Retinal pigment epithelial cell (primary cell): ENCODE measurements around the gene ANK2.

Source experiments
- DNase-seq: peaks from one replicate; pipeline ENCODE4 v3.0.0-alpha.2; 2010; ENCODE audit warnings: low read depth
- H3K4me3 ChIP-seq: 2 replicates; pipeline ENCODE4 v1.5.1; 2011; ENCODE audit warnings: mild to moderate bottlenecking, low read length, control low read depth, moderate library complexity
- TF ChIP-seq, protein P1 (sequence below): conservative IDR thresholded peaks from 2 replicates; pipeline ENCODE4 v1.5.1; 2011; ENCODE audit warnings: low read depth, low read length, control low read depth, inconsistent platforms

The ANK2 gene

DNA sequence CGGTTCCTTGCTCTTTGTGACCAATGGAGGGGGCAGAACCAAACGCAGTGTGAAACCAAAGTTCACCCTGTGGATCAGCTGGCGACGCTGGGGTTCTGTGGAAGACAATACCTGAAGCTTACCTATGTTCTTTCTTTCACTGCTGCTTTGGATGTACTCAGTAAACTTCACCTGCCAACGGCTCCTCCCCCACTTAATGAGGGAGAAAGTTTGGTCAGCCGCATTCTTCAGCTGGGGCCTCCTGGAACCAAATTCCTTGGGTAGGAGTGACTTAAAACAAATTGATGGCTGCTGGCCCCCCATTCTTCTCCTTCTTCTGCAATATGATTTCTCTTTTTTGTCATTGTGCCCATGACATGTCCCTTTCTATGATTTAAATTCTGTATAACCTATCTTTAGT is 282.4 kb downstream of the ANK2 start:
- TF ChIP-seq, protein P1, sequence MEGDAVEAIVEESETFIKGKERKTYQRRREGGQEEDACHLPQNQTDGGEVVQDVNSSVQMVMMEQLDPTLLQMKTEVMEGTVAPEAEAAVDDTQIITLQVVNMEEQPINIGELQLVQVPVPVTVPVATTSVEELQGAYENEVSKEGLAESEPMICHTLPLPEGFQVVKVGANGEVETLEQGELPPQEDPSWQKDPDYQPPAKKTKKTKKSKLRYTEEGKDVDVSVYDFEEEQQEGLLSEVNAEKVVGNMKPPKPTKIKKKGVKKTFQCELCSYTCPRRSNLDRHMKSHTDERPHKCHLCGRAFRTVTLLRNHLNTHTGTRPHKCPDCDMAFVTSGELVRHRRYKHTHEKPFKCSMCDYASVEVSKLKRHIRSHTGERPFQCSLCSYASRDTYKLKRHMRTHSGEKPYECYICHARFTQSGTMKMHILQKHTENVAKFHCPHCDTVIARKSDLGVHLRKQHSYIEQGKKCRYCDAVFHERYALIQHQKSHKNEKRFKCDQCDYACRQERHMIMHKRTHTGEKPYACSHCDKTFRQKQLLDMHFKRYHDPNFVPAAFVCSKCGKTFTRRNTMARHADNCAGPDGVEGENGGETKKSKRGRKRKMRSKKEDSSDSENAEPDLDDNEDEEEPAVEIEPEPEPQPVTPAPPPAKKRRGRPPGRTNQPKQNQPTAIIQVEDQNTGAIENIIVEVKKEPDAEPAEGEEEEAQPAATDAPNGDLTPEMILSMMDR: no peak
- DNase-seq: no peak
- no peak overlapping the region for H3K4me3 ChIP-seq

DNA sequence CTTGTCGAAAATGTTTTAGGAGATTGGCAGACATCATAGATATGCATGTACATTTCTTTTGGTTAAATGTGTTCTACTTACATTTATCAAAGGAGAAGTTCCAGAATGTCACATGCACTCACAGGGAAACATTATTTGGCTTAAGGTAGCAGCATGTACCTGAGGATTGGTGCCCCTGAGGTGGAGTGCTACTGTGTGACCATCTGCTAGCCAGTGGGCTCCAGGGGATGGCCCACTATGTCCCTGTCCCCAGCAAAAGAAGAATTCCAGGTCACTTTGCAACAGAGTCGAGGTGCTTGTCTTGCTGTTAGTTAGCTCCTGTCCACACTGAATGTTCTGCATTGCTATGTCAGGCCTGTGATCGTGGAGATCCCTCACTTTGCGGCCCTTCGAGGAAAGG is 283.2 kb downstream of the ANK2 start:
- H3K4me3 ChIP-seq: no peak overlapping the region
- TF ChIP-seq, protein P1: no peak
- DNase-seq: no peak

DNA sequence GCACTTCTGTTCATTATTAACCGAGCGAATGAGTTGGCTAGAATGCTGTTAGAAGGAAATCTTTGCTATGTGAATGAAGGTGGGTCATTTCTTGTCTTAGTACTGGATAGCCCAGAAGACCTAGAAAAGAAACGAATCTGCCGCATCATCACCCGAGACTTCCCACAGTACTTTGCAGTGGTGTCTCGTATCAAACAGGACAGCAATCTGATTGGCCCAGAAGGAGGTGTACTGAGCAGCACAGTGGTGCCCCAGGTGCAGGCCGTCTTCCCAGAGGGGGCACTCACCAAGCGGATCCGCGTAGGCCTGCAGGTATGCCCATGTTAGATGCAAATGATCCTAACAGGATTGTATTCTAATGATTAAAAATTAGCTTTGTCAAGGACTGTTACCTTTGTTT is 286.3 kb downstream of the ANK2 start:
- DNase-seq: no peak
- no peak overlapping the region for H3K4me3 ChIP-seq
- TF ChIP-seq, protein P1: no peak

DNA sequence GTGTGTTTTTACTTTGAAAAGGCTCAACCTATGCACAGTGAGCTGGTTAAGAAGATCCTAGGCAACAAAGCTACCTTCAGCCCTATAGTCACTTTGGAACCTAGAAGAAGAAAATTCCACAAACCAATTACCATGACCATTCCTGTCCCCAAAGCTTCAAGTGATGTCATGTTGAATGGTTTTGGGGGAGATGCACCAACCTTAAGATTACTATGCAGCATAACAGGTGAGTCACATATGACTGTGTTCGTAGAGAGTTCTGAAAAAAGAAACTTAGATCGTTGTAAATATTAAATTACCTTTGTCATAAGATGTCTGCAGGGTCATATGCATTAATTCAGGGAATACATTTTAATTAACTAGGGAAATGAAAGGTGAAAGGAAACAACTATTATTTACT is 287.1 kb downstream of the ANK2 start:
- TF ChIP-seq, protein P1: no peak

DNA sequence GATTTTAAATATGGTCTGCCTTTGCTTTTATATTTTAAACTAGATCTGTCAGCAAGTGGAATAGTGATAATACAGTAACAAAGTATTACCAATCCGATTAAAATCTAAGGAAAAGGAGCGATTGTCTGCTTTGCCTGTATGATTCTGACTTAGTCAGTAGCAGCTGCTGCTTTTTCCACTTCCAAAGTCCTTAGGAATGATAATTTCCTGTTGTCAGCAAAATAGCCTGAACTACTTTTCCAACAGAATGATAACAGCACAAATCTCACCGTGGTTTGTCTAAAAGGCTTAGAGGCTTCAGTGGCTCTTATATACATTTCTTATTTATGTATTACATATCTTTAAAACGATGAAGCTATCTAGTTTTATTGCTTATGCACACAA is 290.0 kb downstream of the ANK2 start:
- no peak overlapping the region for H3K4me3 ChIP-seq
- TF ChIP-seq, protein P1: no peak
- no peak for DNase-seq

More for the DNA sequence above, 287.1 kb downstream of the ANK2 start:
- DNase-seq: no peak
- no peak overlapping the region for H3K4me3 ChIP-seq

DNA sequence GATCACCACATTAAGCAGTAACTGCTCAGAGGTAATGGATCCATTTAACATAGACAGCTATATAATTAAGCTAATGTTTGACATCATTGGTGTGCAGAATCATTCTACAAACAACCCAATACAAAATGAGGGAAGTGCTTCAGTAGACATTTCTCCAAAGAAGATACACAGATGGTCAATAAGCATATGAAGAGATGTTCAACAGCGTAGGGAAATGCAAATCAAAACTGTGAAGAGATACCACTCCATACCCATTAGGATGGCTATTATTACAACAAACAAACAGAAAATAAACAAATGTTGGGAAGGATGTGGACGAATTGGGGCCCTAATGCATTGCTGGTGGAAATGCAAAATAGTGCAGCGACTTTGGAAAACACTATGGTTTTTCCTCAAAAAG is 294.6 kb downstream of the ANK2 start:
- TF ChIP-seq, protein P1: no peak
- no peak overlapping the region for H3K4me3 ChIP-seq
- no peak for DNase-seq

DNA sequence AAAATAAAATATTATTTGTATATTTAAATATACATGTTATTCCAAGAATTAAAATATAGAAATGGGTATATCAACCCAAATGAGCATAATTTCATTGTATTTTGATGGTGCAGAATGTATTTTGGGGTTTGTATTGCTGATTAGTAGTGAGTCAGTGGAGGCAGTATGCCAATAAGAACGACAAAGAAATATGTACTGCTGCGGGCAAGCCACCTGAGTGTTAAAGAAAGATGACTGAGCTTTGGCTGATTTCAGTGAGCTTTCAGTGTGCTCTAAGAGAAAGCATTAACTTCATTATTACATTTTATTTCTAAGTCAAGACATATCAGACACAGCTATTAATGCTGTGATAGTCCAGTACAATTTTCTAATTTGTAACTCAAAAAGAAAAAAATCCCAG is 297.8 kb downstream of the ANK2 start:
- no peak overlapping the region for H3K4me3 ChIP-seq
- TF ChIP-seq, protein P1: no peak
- DNase-seq: no peak
